B cell (primary cell): ENCODE data around the gene NRG2. TPM values are rescaled to one million over a fixed set of nuclear protein-coding genes. Genes with fewer than 3 reads are reported as not detected.

Experiments
- ATAC-seq: fragments of 200-7000 bp; cut with Tn5 transposase; one replicate; pipeline ENCODE4 v1.10.0; 2021; ENCODE audit warnings: low read depth, mild to moderate bottlenecking, moderate number of reproducible peaks, moderate library complexity
- CTCF ChIA-PET: fragments of 350-600 bp; sonication (Branson Sonifier 250); formaldehyde crosslinking; loops from one replicate; lab custom pipeline; 2021; ENCODE audit warnings: antibody characterized with exemption, inconsistent platforms; lab: Charles Lee
- POLR2A ChIA-PET: fragments of 350-600 bp; sonication (Branson Sonifier 250); formaldehyde crosslinking; loops from one replicate; lab custom pipeline; 2021; ENCODE audit warnings: antibody characterized with exemption; lab: Charles Lee
- DNase-seq: peaks from one replicate; pipeline ENCODE4 v3.0.0; 2013
- H2AFZ ChIP-seq: 2 replicates; pipeline ENCODE4 v1.6.1; 2012; ENCODE audit warnings: mild to moderate bottlenecking, low read depth, low read length; ENCODE audit not compliant: insufficient read depth, poor library complexity, severe bottlenecking
- H3K27ac ChIP-seq, 2 donors: 1 replicate in 1 of 2; 2 replicates in 1 of 2; pipeline ENCODE4 v1.5.1; 2012 to 2013; ENCODE audit warnings: low read length in 2 of 2, mild to moderate bottlenecking in 2 of 2, moderate library complexity in 1 of 2
- H3K27me3 ChIP-seq, 4 experiments: fragments of 200-600 bp in 1 of 4; sonication (generic) in 1 of 4; replicated peaks in 1 of 4; 1 replicate in 2 of 4; 2 replicates in 2 of 4; pipeline versions ENCODE4 v1.6.1 to v1.7.0; 2013 to 2016; ENCODE audit warnings: low read length in 3 of 4, mild to moderate bottlenecking in 2 of 4, mixed read lengths in 1 of 4, moderate library complexity in 1 of 4; ENCODE audit not compliant: insufficient read depth in 4 of 4, control insufficient read depth in 3 of 4; ENCODE audit errors: control extremely low read depth in 1 of 4
- H3K36me3 ChIP-seq, 2 experiments: replicated peaks in 1 of 2; 1 replicate in 1 of 2; 2 replicates in 1 of 2; pipeline versions ENCODE4 v1.6.1 to v1.7.1; 2013; ENCODE audit warnings: low read length in 1 of 2; ENCODE audit not compliant: insufficient read depth in 2 of 2, control insufficient read depth in 1 of 2; ENCODE audit errors: control extremely low read depth in 1 of 2, extremely low read depth in 1 of 2
- H3K4me1 ChIP-seq, 2 donors: fragments of 200-600 bp in 1 of 2; sonication (generic) in 1 of 2; 1 replicate in 1 of 2; 2 replicates in 1 of 2; pipeline versions ENCODE4 v1.5.1 to v1.6.1; 2013 to 2017; ENCODE audit warnings: low read length in 2 of 2; ENCODE audit not compliant: control insufficient read depth in 2 of 2, insufficient read depth in 2 of 2
- H3K4me2 ChIP-seq: replicated peaks from 2 replicates; pipeline ENCODE3; 2012; ENCODE audit warnings: mild to moderate bottlenecking, low read depth, low read length; ENCODE audit not compliant: poor library complexity, severe bottlenecking
- H3K4me3 ChIP-seq, 5 experiments: fragments of 200-600 bp in 1 of 5; sonication (generic) in 1 of 5; 1 replicate in 3 of 5; 2 replicates in 2 of 5; pipeline versions ENCODE4 v1.5.1 to v1.7.0; 2011 to 2016; ENCODE audit warnings: low read length in 4 of 5, mild to moderate bottlenecking in 4 of 5, low read depth in 2 of 5, control low read depth in 1 of 5, moderate library complexity in 1 of 5; ENCODE audit not compliant: insufficient read depth in 1 of 5; ENCODE audit errors: control extremely low read depth in 1 of 5, extremely low read depth in 1 of 5
- H3K79me2 ChIP-seq: fragments of 200-600 bp; sonication (generic); one replicate; pipeline ENCODE4 v1.6.0; 2016; ENCODE audit warnings: low read length; ENCODE audit not compliant: control insufficient read depth, insufficient read depth
- H3K9ac ChIP-seq: fragments of 200-600 bp; sonication (generic); 2 replicates; pipeline ENCODE4 v1.6.1; 2017; ENCODE audit warnings: mild to moderate bottlenecking, low read length, moderate library complexity
- H3K9me3 ChIP-seq, 3 donors: one replicate each; pipeline versions ENCODE4 v1.6.1 to v1.7.1; 2013; ENCODE audit warnings: low read length in 2 of 3; ENCODE audit not compliant: control insufficient read depth in 2 of 3, insufficient read depth in 1 of 3; ENCODE audit errors: control extremely low read depth in 1 of 3
- H4K20me1 ChIP-seq: 2 replicates; pipeline ENCODE4 v1.6.0; 2012; ENCODE audit warnings: mild to moderate bottlenecking, low read length; ENCODE audit not compliant: insufficient read depth, control insufficient read depth, poor library complexity, severe bottlenecking
- H3K27ac Mint-ChIP-seq: one replicate; pipeline ENCODE4 v1.8.0; 2021; ENCODE audit warnings: mixed read lengths
- H3K27me3 Mint-ChIP-seq: one replicate; pipeline ENCODE4 v1.8.0; 2021; ENCODE audit warnings: mixed read lengths
- H3K4me1 Mint-ChIP-seq: one replicate; pipeline ENCODE4 v1.8.0; 2021; ENCODE audit warnings: mixed read lengths
- H3K4me3 Mint-ChIP-seq: one replicate; pipeline ENCODE4 v1.8.0; 2021; ENCODE audit warnings: mixed read lengths
- H3K9me3 Mint-ChIP-seq: one replicate; pipeline ENCODE4 v1.8.0; 2022; ENCODE audit warnings: mixed read lengths; ENCODE audit not compliant: insufficient read depth
- EZH2 ChIP-seq: IDR thresholded peaks from 2 replicates; pipeline ENCODE4 v1.6.1; 2012; ENCODE audit warnings: borderline replicate concordance, low read depth, mild to moderate bottlenecking, moderate library complexity, low read length; ENCODE audit not compliant: insufficient read depth, poor library complexity, severe bottlenecking
- WGBS: methylation state at CpG from one replicate; pipeline ENCODE4 v1.1.5; 2013; ENCODE audit warnings: missing lambda C conversion rate; ENCODE audit not compliant: insufficient coverage; 5-methylcytosine and 5-hydroxymethylcytosine counted together
- intact Hi-C: fragments of 100-400 bp; cut with micrococcal nuclease; formaldehyde crosslinking; loops from one replicate; pipeline ENCODE4 v1.10.0; 2022
- polyA plus RNA-seq: library from polyadenylated mRNA; depleted of rRNA; stranded (reverse); fragments of >200 nt; gene quantifications from 2 replicates; pipeline ENCODE4 v1.2.3, GENCODE V29; 2012
- total RNA-seq, 2 donors: library from RNA; stranded (reverse); fragments of 120-200 nt in 1 of 2; gene quantifications; 1 replicate in 1 of 2; 2 replicates in 1 of 2; pipeline versions ENCODE4 v1.2.3 to v1.2.4, GENCODE V29; 2013 to 2022
- TF ChIP-seq, protein P1 (sequence below): fragments of 200-600 bp; IDR thresholded peaks from one replicate; pipeline ENCODE4 v1.8.0; 2022; ENCODE audit warnings: antibody characterized with exemption, mild to moderate bottlenecking

Gene NRG2
- total and polyA plus RNA-seq, 2 donors (not counting 1 experiment from before 2014, with no cell fraction given) = 0.13 to 0.15 TPM

DNA sequence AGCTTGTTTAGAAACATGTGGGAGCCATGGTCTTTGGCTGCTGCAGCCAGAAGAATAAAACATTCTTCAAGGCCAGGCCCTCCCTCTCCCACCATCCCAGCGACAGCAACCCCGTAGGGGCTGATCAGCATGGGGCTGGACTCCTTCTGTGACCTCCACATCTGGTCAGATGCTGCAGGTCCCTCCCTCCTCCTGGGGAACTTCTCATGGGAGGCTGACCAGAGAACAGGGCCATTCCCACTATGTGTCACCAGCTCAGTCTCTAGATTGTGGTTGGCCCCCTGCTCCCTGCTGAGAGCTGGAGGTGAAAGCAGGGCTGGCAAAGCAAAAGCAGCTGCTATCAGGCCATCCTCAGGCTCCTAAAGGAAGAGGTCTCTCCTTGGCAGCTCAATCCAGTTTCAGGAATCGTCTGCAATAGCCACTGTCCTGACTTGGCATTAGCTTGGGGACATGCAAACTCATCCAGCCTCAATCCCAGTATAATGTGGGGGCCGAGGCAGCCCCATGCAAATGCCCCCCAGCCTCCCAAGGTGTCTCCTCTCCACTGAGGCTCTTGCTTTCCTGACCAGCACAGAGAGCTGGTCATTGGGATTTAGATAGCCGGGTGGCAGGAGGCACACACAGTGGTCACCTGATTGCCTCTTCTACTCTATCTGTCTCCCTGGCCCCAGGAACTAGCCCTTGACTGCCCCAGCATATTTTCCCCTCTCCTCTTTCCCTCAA is 81.5 kb downstream of the NRG2 start:
- POLR2A ChIA-PET = no interaction called here
- H3K27me3 ChIP-seq = peaks cover 0 to 7% (median 0%) of the 10 kb centered on the region in 4 experiments
- CTCF ChIA-PET = interaction anchor here (1.1 kb wide), 1 partner anchor 9 kb away, joined by 5 read pairs; no protein-coding TSS in a partner anchor

More for the DNA sequence above, 81.5 kb downstream of the NRG2 start:
- Histone ChIP-seq H3K4me1 (no peaks in the 10 kb centered on the region), H2AFZ (no peak overlapping the region), H3K79me2 (no peaks in the 10 kb centered on the region), H3K4me3 (no peak overlapping the region), H4K20me1 (no peaks in the 10 kb centered on the region), H3K27ac (no peak overlapping the region), H3K9me3 (no peaks in the 10 kb centered on the region), H3K4me2 (no peak overlapping the region), H3K9ac (no peak overlapping the region), H3K36me3 (no peaks in the 10 kb centered on the region)
- no peak for ATAC-seq
- intact Hi-C loops = no loop called here
- Mint-ChIP-seq H3K9me3 (no peaks in the 10 kb centered on the region), H3K27me3 (peaks cover 20% of the 10 kb centered on the region), H3K4me3 (no peak overlapping the region), H3K4me1 (no peaks in the 10 kb centered on the region), H3K27ac (no peak overlapping the region)
- 78% methylated on average over 5 of the region's 5 CpGs for WGBS
- DNase-seq = no peak
- TF ChIP-seq, protein P1, sequence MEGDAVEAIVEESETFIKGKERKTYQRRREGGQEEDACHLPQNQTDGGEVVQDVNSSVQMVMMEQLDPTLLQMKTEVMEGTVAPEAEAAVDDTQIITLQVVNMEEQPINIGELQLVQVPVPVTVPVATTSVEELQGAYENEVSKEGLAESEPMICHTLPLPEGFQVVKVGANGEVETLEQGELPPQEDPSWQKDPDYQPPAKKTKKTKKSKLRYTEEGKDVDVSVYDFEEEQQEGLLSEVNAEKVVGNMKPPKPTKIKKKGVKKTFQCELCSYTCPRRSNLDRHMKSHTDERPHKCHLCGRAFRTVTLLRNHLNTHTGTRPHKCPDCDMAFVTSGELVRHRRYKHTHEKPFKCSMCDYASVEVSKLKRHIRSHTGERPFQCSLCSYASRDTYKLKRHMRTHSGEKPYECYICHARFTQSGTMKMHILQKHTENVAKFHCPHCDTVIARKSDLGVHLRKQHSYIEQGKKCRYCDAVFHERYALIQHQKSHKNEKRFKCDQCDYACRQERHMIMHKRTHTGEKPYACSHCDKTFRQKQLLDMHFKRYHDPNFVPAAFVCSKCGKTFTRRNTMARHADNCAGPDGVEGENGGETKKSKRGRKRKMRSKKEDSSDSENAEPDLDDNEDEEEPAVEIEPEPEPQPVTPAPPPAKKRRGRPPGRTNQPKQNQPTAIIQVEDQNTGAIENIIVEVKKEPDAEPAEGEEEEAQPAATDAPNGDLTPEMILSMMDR = no peak
- TF ChIP-seq EZH2 = no peak
